Sciatic nerve (tissue), 2 donors: ENCODE data around the gene ANXA5. TPM values are rescaled to one million over a fixed set of nuclear protein-coding genes. Genes with fewer than 3 reads are reported as not detected.
A peak's percentile ranks its signal among the peaks of the same experiment; 100 is the strongest.

Experiments used
- ATAC-seq: fragments of 200-7000 bp; cut with Tn5 transposase; one replicate; pipeline ENCODE4 v1.9.1; 2020; ENCODE audit warnings: mild to moderate bottlenecking, moderate library complexity
- DNase-seq: peaks from one replicate; pipeline ENCODE4 v3.0.0-alpha.2; 2020; ENCODE audit warnings: low spot score
- intact Hi-C: fragments of 100-400 bp; cut with DNase I; formaldehyde crosslinking; loops from one replicate; pipeline ENCODE4 v1.14.2; 2022
- total RNA-seq: library from RNA; stranded (reverse); fragmentation: NEBNext Ultra II Directional; extraction: Animal tissue kit (Norgen Biotek cat#: 25700); gene quantifications from one replicate; pipeline ENCODE4 v1.2.1, GENCODE V29; 2021
- donor health status: DM: no; HTN: no; CAD: no.
- donor health status: DM: no; HTN: no; CAD: no.

The ANXA5 gene
- total RNA-seq, 1 donor from 2014 or later: 280 TPM

DNA sequence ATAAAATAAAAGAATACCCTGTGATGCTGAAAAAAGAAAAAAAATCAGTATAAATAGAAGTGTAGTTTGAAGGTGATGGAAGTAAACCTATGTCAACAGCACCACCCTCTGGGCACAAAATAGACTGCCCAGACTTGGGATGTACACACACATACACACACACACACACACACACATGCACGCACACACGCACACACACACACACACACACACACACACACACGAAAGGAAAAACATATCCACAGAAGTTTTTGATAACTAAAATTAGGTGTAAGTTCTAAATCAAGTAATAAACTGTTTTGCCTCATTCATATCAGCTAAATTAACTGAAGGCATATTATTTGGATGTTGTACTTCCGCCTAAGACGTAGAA lies 40.5 kb downstream of the ANXA5 start:
- peak; percentile 62 for DNase-seq
- peak; percentile 92 for ATAC-seq
- intact Hi-C loops: loop anchor here (10.0 kb wide), 1 partner anchor 281 kb away; no protein-coding TSS in a partner anchor

DNA sequence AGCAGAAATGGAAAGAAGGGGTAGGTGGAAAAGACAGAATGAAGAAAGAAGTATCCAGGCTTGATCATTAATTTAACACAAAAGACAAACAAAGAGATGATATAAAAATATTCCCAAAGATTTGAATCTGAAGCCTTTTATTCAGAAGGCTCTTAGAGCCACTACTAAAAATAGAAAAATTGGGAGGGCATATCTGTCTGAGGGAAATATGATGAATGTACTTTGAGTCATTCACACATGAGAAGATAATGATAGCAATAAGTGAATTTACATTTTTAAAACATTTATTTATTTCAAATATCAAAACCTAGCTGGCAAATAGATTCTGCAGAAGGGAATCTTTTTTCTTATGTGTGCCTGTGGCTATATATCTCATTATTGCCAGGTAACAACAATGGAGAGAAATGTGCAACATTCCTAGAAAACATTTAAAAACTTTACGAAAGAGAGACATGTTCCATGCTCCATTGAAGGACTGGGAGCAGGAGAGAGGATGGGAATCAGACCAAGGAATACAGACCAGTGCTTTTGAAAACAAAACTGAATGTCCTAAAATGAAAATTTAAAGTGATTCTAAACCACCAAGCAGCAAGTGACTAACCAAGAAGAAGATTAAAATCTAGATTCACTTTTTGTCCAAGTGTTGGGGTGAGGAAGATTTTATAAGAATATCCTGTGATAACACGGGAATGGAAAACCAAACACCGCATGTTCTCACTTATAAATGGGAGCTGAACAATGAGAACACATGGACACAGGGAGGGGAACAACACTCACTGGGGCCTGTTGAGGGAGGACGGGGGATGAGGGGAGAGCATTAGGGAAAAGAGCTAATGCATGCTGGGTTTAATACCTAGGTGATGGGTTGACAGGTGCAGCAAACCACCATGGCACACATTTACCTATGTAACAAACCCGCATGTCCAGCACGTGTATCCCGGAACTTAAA lies 41.2 kb downstream of the ANXA5 start:
- ATAC-seq: peak; percentile 68
- intact Hi-C loops: loop anchor here (10.0 kb wide), 1 partner anchor 281 kb away; no protein-coding TSS in a partner anchor

DNA sequence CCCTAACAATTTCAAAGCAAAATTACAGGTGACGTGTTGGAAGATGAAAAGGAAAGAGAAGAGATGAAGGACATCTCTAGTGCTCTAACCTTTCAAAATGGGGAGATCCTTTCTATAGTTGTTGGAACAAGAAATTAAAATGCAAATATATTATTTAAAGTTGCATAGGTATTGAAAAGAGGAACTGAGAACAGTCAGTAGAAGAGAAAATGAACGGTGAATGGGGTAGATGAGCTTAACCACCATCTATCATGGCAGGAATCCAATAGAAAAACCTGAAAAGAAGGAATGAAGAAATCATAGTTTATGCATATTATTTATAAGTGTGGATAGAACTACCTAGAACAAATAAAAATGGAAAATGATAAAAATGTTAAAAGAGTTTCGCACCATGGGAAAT lies 42.0 kb downstream of the ANXA5 start:
- intact Hi-C loops: loop anchor here (10.0 kb wide), 1 partner anchor 280 kb away; no protein-coding TSS in a partner anchor
- no peak for ATAC-seq

More for the DNA sequence above, 41.2 kb downstream of the ANXA5 start:
- no peak for DNase-seq

DNA sequence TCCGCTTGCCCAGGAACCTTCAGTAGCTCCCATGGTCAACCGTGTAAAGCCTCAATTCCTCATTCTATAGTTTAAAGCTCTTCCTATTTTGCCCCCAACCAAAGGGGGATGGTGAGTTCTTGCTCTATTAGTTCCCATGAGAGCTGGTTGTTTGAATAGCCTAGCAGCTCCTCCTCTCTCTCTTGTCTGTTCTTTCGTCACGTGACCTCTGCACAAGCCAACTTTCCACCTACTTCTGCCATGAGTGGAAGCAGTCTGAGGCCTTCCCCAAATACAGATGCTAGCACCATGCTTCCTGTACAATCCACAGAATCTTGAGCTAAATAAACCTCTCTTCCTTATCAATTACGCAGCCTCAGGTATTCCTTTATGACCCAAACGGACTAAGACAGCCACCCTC lies 42.8 kb downstream of the ANXA5 start:
- ATAC-seq: no peak
- no peak for DNase-seq
- intact Hi-C loops: loop anchor here (10.0 kb wide), 1 partner anchor 279 kb away; no protein-coding TSS in a partner anchor

More for the DNA sequence above, 42.0 kb downstream of the ANXA5 start:
- DNase-seq: no peak

DNA sequence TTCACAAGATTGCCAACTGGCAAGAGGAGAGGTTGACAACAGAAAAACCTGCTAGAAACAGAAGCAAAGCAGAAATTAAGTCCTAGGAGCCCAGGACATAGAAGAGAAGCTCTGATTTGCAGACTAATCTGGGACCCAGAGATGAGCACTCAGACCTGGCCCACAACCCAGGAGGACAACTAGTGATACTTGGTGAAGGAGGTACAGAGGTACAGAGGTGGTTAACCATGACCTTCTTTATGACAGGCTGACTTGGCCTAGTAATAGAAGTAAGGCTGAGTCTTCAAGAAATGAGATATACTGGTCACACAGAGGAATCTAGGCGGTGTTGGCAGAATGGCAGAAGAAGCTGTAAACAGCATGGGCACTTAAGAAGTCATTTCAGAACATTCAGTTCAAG lies 43.6 kb downstream of the ANXA5 start:
- intact Hi-C loops: loop anchor here (10.0 kb wide), 1 partner anchor 278 kb away; no protein-coding TSS in a partner anchor
- no peak for ATAC-seq
- no peak for DNase-seq

DNA sequence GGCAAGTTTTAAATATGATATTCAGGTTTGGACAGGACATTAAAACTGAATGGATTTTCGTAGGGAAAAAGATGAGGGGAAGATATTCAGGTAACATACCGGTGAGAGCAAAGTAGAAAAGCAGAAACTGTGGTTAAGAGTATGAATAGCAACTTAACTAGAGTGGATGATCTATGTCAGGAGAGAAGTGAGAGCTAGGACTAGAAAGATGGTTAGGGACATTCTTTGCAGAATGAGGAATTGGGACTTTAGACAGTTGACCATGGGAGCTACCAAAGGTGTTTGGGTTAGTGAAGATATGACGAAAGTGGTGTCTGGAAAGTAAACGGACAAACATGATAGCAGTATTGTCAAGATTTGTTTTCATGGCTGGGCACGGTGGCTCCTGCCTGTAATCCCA lies 45.2 kb downstream of the ANXA5 start:
- intact Hi-C loops: loop anchor here (10.0 kb wide), 1 partner anchor 277 kb away; no protein-coding TSS in a partner anchor
- ATAC-seq: no peak
- DNase-seq: no peak

DNA sequence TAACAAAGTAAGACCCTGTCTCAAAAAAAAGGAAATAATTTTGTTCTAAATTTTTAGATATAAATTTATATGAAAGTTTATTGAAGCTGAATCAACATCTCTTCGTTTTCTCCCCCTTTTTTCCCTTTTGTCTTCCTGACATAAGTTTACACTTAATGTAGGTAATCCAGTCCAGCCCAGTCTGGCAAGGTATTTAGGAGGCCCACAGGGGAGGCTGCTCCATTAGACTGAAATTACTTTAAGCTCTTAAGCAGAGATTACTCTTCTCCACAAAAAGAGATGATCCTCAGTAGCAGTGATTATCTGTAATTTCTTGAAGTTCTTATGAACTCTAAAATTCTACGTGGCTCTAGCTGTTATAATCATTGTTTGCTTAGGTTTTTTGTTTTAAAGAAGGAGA lies 46.0 kb downstream of the ANXA5 start:
- DNase-seq (no peak), ATAC-seq (no peak)
- intact Hi-C loops: loop anchor here (10.0 kb wide), 1 partner anchor 276 kb away; no protein-coding TSS in a partner anchor

DNA sequence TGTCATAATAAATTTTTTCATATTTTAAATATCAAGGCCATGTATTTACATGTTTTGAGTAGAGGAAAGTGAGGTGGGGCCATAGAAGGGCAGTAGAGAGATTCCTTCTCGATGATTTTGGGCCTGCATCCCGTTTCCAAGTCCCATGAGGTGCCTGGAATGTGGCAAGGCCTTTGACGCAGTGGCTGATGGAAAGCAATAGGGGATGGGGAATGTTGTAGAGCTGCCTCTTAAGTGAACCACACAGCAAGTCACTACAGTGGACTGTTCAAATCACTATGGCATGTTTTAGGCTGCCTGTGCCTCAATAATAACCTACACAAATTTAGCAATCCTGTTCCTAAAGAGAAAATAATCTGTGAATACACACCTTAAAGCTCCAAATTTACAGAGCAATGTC lies 48.3 kb downstream of the ANXA5 start:
- intact Hi-C loops: no loop called here
- ATAC-seq: peak; percentile 75
- DNase-seq: no peak

DNA sequence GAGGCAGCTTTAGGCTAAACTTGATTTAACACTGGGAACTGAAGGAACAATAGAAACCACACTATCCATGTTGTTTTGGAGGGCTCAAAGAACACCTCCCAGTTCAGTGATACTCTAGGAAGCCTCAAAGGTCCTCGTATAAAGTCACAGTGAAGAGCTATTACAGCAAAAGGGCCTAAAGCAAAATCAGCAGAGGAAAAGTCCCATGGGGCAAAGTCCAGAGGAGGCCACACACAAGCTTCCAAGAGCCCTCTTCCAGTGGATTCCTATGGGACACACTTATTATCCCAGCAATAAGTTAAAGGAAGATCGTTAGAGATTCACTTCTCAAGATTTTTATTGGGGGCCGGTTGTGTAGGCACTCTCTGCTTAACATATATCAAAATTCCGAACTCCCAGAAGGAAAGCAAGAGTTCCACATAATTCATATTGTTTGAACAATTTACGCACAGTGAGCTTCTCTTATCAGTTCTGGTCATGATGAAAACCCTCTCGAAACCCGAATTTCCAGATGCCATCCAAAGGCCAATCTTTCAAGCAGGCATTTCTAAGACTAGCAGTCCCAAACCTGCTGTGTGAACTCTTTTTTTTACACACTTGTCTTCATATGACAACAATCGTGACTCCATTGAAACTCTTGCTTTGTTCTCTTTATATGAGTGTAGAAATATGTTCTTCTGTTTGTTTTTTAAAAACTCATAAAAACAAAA lies 53.7 kb downstream of the ANXA5 start:
- ATAC-seq: no peak
- intact Hi-C loops: no loop called here
- no peak for DNase-seq

DNA sequence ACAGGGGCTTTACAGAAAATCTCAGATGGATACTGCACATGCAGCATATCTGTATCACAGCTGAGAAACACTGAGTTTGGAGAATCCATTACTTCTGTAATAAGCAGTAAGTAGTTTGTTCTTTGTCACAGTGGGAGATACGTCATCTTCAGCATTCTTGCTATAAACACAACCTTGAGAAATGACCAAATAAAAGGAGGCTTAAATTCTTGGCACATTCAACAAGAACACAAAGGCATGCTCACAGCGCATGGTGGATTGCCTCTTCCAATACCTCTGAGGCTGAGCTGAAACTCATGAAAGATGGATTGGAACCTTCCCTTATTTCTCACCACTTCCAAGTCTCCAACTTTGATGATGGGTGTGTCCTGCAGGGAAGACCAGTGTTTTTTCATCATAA lies 54.5 kb downstream of the ANXA5 start:
- ATAC-seq (peak; percentile 36), DNase-seq (no peak)
- intact Hi-C loops: no loop called here

DNA sequence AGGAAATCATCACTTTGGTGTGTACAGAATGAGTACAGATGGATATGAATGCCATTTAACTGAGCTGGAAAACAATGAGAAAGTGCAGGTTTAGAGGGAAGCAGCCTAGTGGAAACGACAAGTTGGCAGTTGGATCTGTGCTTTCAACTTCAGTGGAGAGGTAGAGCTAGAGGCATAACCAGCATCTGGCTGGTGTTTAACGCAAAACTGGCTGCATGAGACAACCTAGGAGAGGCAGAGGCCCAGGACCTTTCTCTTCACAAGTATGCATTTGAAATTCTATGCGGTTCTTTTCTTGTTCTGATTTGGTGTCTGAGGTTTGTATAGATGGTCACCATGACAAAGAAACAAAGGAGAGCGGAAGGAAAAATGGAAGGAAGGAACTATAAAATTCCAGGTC lies 63.1 kb downstream of the ANXA5 start:
- intact Hi-C loops: no loop called here
- DNase-seq: no peak
- ATAC-seq: no peak

DNA sequence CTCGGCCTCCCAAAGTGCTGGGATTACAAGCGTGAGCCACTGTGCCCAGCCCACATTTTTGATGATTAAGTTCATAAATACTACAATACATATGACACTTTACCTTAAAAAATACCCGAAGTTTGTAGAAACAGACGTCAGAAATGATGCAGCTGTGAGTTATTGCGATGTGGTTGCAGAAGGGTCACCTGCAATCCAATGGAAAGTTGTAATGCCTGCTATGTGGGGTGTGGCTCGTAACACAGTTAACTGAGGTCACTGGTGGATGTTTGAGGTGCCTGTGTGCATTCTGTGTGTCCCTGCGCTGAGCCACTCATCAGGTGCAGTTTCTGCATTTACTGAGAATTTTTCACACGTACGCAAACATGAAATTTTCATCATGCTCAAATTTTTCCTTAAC lies 64.1 kb downstream of the ANXA5 start:
- DNase-seq (no peak), ATAC-seq (no peak)
- intact Hi-C loops: no loop called here

Other genes with a start within 250 kb of the ANXA5 start
- gene SMIM43, start 68.2 kb upstream of the ANXA5 start, total RNA-seq: 3.7 TPM
- 24.1 TPM for gene EXOSC9, start 104.3 kb upstream of the ANXA5 start, total RNA-seq
- 3.2 TPM for gene CCNA2, start 126.9 kb upstream of the ANXA5 start, total RNA-seq
- gene BBS7, start 173.5 kb upstream of the ANXA5 start, total RNA-seq: 24.1 TPM